NCI-H1436 (cell line): ENCODE results near the gene SCART1.
"Not testable (repeated sequence)": the region's sequence is repeated elsewhere in the genome, so short reads cannot be mapped to it uniquely, and the experiment has no call there.

Experiments
- DNase-seq: peaks from one replicate; lab custom pipeline; 2025; lab: John Stamatoyannopoulos, UW

The SCART1 gene

GRCh38 chr10:133474027-133474426 lies 20.3 kb downstream of the SCART1 start:
- DNase-seq, result no peak

DNA sequence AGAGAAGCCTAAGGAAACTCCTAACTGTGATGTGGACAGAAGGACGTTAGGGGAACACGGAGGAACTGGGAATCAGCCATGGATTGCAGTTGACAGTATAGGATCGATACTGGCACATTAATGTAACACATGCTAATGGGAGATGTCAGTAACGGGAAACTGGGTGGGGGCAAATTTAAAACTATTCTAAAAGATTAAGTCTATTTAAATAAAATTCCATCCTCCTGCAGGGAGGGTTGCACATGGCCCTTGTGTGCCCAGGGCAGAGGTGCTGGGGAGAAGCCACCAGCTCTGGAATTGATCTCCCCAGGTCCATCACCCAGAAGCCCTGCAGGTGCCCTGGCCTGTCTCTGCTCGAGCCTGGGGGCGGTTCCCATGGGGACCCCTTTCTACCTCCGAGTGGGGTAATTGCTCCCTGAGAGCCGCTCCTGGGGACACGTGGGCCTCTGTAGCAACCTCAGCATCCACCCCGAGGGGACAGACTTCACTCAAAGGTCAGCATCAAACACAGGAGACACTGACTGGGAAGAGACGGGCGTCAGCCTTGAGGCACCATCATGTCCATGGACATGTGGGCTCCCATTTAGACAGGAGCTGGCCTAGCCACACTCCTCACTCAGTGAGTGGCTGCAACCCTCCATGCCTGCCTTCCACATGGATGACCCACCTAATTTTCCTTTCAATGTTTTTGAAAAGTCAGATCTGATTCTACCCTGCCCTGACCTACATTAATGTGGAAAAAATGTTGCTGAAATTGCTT lies 21.1 kb downstream of the SCART1 start:
- no peak for DNase-seq

- no peak for DNase-seq
These were observed 21.6 kb downstream of the SCART1 start for GRCh38 chr10:133475425-133475734.

DNA sequence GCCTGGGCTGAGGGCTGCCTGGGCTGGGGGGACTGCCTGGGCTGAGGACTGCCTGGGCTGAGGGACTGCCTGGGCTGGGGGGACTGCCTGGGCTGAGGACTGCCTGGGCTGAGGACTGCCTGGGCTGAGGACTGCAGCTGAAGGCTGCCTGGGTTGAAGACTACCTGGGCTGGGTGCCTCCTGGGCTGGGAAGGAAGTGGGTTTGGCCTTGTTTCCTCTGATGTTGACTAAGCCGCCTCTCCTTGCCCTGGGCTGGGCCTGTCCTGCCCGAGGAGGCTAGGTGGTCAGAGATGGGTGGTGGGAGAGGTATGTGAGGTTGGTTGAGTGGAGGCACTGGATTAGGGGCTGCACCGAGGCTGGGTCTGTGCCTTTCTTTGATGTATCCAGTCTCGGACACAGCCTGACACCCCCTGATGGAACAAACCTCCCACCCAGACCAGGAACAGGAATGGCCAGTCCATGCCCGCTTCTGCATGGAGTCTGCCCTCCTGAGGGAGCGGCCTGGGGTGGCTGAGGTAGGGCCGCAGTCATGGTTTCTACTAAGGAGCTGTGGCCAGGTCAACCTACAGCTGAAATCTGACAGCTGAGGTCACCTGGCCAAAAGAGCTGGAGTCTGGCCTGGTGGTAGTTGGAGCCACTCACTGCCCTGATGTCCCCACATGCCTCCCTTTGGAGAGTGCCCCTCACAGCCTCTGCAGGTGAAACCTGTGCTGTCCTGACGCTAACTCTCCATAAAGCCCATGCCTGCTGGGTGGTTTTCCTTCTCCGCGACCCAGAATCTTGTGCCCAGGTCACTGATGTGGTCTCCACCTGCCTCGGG lies 22.3 kb downstream of the SCART1 start:
- DNase-seq, result no peak

DNA sequence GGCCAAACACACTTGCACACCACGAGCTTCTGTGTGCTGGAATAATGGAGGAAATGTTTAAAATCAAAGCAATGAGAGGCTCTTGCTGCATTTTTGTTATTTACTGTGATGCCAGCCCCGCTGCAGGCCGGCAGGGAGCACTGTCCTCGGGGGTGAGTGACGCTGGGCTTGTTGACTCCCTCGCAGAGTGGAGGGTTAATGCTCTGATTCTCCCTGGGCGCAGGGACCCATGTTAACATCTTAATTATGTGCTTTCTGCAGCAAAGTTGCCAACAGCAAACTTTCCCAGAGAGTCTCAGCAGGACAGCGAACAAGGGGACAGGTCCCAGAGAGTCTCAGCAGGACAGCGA lies 22.9 kb downstream of the SCART1 start:
- no peak for DNase-seq

DNA sequence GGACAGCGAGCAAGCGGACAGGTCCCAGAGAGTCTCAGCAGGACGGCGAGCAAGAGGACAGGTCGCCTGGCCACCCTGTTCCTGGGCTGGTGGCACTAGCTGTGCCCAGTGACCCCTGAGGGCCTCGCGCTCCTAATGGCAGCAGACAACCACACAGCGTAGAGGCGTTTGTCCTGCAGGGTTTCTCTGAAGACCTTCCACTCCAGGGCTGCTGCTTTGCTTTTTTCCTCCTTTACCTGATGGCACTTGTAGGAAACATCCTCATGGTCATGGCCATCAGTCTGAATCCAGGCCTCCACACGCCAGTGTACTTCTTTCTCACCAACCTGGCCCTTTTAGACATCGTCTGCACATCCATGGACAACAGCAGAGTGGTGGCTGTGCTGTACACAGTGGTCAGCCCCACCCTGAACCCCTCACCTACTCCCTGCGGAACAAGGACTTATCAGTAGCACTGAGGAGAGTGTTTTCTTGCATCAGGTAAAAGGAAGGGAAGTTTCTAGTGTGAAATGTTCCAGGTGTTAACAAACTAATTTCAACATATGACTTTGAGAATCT lies 27.4 kb downstream of the SCART1 start:
- DNase-seq, result no peak

DNA sequence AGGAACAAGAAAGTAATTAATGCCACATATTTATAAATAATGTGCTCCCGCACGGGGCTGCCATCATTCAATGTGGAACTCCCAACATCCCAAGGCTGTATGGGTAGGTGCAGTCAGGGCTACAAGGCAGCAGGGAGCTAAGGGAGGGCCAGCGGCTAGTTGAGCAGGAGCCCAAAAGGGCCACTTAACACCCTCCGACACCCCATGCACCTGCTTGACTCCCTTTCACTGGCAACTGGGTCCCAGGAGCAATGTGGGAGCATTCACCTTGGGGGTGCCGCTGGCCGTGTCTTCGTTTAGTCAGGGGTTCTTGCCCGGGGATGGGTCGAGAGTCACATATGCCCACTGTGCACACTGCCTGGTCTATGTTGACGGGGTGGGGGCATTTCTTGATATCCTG lies 27.9 kb downstream of the SCART1 start:
- no peak for DNase-seq

GRCh38 chr10:133484818-133485217 lies 31.1 kb downstream of the SCART1 start:
- DNase-seq, result no peak

DNA sequence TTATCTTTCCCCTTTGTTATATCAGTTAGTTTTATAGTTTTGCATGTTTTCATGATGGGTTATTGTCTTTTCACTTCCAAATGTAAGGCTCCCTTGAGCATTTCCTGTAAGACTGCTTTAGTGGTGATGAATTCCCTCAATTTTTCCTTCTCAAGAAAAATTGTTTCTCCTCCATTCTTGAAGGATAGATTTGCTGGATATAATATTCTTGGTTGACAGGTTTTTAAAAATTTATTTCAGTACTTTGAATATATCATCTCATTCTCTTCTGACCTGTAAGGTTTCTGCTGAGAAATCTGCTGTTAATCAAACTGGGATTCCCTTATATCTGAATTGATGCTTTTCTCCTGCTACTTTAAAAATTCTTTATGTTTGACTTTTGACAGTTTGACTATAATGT lies 33.3 kb downstream of the SCART1 start:
- no peak for DNase-seq

DNA sequence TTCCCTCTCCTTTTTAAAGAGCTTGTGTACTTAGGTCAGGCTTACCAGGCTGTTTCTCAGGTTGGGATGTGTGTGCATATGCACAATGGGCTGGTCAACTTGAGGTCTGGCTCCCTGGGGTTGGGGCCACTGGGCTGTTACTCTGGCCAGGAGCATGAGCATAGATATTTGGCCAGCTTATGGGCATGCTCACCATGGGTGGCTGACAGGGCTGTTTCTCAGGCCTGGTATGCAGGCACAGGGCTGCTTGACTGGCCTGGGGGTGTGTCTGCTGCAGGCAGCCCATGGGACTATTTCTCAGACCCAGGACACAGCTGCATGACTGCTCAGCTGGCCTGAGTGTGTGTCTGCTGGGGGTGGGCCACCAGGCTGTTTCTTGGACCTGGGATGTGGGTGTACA lies 34.6 kb downstream of the SCART1 start:
- DNase-seq, result no peak

- DNase-seq, result no peak
These were observed 36.3 kb downstream of the SCART1 start for GRCh38 chr10:133489816-133490588.

GRCh38 chr10:133493562-133493961 lies 39.8 kb downstream of the SCART1 start:
- DNase-seq, result not testable (repeated sequence)

DNA sequence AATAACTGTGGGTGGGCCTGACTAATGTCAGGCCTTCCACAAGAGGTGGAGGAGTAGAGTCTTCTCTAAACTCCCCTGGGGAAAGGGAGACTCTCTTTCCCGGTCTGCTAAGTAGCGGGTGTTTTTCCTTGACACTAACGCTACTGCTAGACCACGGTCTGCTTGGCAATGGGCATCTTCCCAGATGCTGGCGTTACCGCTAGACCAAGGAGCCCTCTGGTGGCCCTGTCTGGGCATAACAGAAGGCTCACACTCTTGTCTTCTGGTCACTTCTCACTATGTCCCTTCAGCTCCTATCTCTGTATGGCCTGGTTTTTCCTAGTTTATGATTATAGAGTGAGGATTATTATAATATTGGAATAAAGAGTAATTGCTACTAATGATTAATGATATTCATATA lies 43.6 kb downstream of the SCART1 start:
- DNase-seq, result not testable (repeated sequence)

- DNase-seq, result not testable (repeated sequence)
These were observed 45.4 kb downstream of the SCART1 start for GRCh38 chr10:133499176-133499575.

- DNase-seq, result not testable (repeated sequence)
These were observed 47.2 kb downstream of the SCART1 start for GRCh38 chr10:133500897-133501296.

GRCh38 chr10:133509700-133510099 lies 56.0 kb downstream of the SCART1 start:
- no peak for DNase-seq

- DNase-seq, result no peak
These were observed 57.7 kb downstream of the SCART1 start for GRCh38 chr10:133511408-133511807.

- no peak for DNase-seq
These were observed 58.3 kb downstream of the SCART1 start for GRCh38 chr10:133511907-133512528.

GRCh38 chr10:133515471-133515870 lies 61.7 kb downstream of the SCART1 start:
- DNase-seq, result no peak

DNA sequence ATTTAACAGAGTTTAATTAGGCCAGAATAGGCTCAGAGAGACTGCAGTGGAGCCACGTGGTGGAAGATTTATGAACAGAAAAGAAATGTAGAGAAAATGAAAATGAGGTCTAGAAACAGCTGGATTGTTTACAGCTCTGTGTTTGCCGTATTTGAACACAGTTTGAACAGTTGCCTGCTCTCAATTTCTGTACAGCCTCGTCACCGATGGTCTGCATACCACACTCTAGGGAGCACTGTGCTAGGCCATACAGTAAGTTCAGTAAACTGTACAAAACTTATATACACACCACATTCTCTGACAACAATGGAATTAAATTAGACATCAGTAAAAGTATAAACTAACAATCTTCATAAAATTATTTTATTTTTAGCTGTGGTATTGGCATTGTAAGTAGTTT lies 62.3 kb downstream of the SCART1 start:
- no peak for DNase-seq

DNA sequence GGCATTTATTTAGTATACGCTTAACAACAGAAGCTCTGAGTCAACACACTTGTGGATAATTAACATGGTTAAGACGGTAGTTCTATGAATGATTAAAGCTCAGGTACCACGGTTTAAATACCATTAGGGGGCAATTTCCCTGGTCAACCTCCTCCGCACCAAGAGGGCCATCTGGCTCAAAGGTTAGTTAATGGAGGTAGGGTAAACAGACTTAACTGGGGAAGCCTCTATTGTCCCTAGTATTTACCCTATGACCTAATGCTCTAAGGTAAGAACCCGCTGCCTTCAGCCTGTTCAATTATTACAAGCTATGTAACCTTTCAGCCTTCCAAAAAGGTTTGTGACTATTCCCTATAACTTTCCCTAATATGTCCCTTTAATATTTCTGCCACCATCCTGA lies 64.8 kb downstream of the SCART1 start:
- not testable (repeated sequence) for DNase-seq
